Heart right ventricle (tissue), 16 donors: Measurements from ENCODE around the gene CYP46A1. TPM values are rescaled to one million over a fixed set of nuclear protein-coding genes. Genes with fewer than 3 reads are reported as not detected.
A peak's percentile ranks its signal among the peaks of the same experiment; 100 is the strongest.

Experiments
- ATAC-seq, 8 donors: fragments of 200-7000 bp; cut with Tn5 transposase; one replicate each; pipeline ENCODE4 v1.9.1; 2020; ENCODE audit warnings: mild to moderate bottlenecking in 8 of 8, moderate library complexity in 8 of 8, moderate number of reproducible peaks in 1 of 8
- DNase-seq, 2 donors: peaks; one replicate each; pipeline ENCODE4 v3.0.0-alpha.2; 2020
- H3K27ac ChIP-seq, 10 donors: fragments of 200-600 bp; sonication (generic) in 2 of 10; one replicate each; pipeline versions ENCODE4 v1.5.0 to v1.8.0; 2020 to 2022; ENCODE audit warnings: mild to moderate bottlenecking in 3 of 10
- H3K27me3 ChIP-seq, 7 donors: fragments of 200-600 bp; one replicate each; pipeline ENCODE4 v1.8.0; 2021 to 2022; ENCODE audit warnings: mild to moderate bottlenecking in 2 of 7
- H3K36me3 ChIP-seq, 9 donors: fragments of 200-600 bp; sonication (generic) in 1 of 9; one replicate each; pipeline versions ENCODE4 v1.5.0 to v1.8.0; 2020 to 2022; ENCODE audit warnings: mild to moderate bottlenecking in 2 of 9
- H3K4me1 ChIP-seq, 9 donors: fragments of 200-600 bp; sonication (generic) in 1 of 9; one replicate each; pipeline versions ENCODE4 v1.5.0 to v1.8.0; 2020 to 2022; ENCODE audit warnings: mild to moderate bottlenecking in 4 of 9
- H3K4me3 ChIP-seq, 10 donors: fragments of 200-600 bp; sonication (generic) in 2 of 10; one replicate each; pipeline versions ENCODE4 v1.5.0 to v1.8.0; 2020 to 2022; ENCODE audit warnings: mild to moderate bottlenecking in 7 of 10, moderate library complexity in 2 of 10
- H3K9me3 ChIP-seq, 11 donors: fragments of 200-600 bp in 10 of 11; sonication (generic) in 2 of 11; one replicate each; pipeline versions ENCODE4 v1.5.0 to v1.8.0; 2013 to 2022; ENCODE audit warnings: mild to moderate bottlenecking in 2 of 11, control low read depth in 1 of 11, moderate library complexity in 1 of 11
- CTCF ChIP-seq, 9 donors: fragments of 200-600 bp; sonication (generic) in 2 of 9; IDR thresholded peaks; one replicate each; pipeline versions ENCODE4 v1.5.0 to v1.8.0; 2021 to 2022; ENCODE audit warnings: antibody characterized with exemption in 9 of 9, mild to moderate bottlenecking in 5 of 9, moderate library complexity in 1 of 9
- WGBS, 2 donors: extraction: QIAGEN DNeasy Blood & Tissue Kit; methylation state at CpG; one replicate each; pipeline ENCODE4 v1.1.7; 2013; ENCODE audit warnings: inconsistent platforms in 1 of 2; 5-methylcytosine and 5-hydroxymethylcytosine counted together
- intact Hi-C, 10 donors: fragments of 100-400 bp; cut with DNase I; formaldehyde crosslinking; loops; one replicate each; pipeline versions ENCODE4 v1.11.1 to v1.14.2; 2022
- polyA plus RNA-seq, 2 donors: library from polyadenylated mRNA; stranded (reverse); fragments of 200-250 nt; gene quantifications; one replicate each; pipeline ENCODE4 v1.2.3, GENCODE V29; 2013
- total RNA-seq, 10 donors: library from RNA; stranded (reverse); fragmentation: NEBNext Ultra II Directional in 3 of 10; extraction: Animal tissue kit (Norgen Biotek cat#: 25700) in 3 of 10; gene quantifications; one replicate each; pipeline versions ENCODE4 v1.2.1 to v1.2.4, GENCODE V29; 2021 to 2023
- donor health status: Arrhythmogenic right ventricular cardiomyopathy.
- donor health status: ischemic (EF 13 %, LVEDD 7.1; RV severe dilation, severe dysfunction).
- donor health status: healthy with polysubstance abuse.
- donor health status: DM: no; HTN: yes; CAD: no.
- donor health status: DM: no; HTN: no; CAD: no.
- donor health status: ischemic (EF 25% LVEDD 6.9; RV normal size, moderate dysfunction).
- donor health status: ischemic (EF 25% LVEDD 5.7; RV mildly dilated, moderate dysfunction).
- donor health status: healthy.
- donor health status: DM: yes; HTN: yes; CAD: no.
- donor health status: Ischemic cardiomyopathy.
- donor health status: ischemic (EF 35%, LVEDD 5.7; RV mildly dilated, moderate dysfunction).
- donor health status: nonischemic (EF 11% LVEDD 7.7; RV severe dilation, severe dysfunction).
- donor health status: DM: yes; HTN: yes; CAD: no.
- donor health status: PGD.
- donor health status: ischemic (EF 29% LVEDD 5.4; RV normal size, mild dysfunction).
- donor health status: nonischemic (EF 23%, LVEDD 6.1; RV moderate dilation, normal function).

Gene CYP46A1
- total and polyA plus RNA-seq, 12 donors, result 1.5 to 6.1 (median 3.5) TPM

- no peak for DNase-seq
- no peak for TF ChIP-seq CTCF (IDR thresholded peaks at IDR 0.05)
- WGBS, 2 donors, result 51 to 67% methylated on average over 10 of the region's 10 CpGs
- no peaks in the 10 kb centered on the region for H3K27me3 ChIP-seq
- H3K9me3 ChIP-seq, result no peaks in the 10 kb centered on the region
- peak in 3 of 8 donors; percentile 20 to 34 (median 29) for ATAC-seq
- H3K4me3 ChIP-seq, result no peak overlapping the region
- no peaks in the 10 kb centered on the region for H3K36me3 ChIP-seq
- intact Hi-C loops, result no loop called here
- peak overlapping the region in 8 of 10 donors; percentile 45 to 90 (median 84) for H3K27ac ChIP-seq
- peaks cover 32 to 85% (median 68%) of the 10 kb centered on the region in 9 donors for H3K4me1 ChIP-seq
Measured at GRCh38 chr14:99745307-99745951, 61.3 kb downstream of the CYP46A1 start.

GRCh38 chr14:99747167-99747566 is 63.1 kb downstream of the CYP46A1 start:
- no peaks in the 10 kb centered on the region for H3K27me3 ChIP-seq
- H3K4me1 ChIP-seq, result peaks cover 35 to 86% (median 63%) of the 10 kb centered on the region in 9 donors
- H3K36me3 ChIP-seq, result no peaks in the 10 kb centered on the region
- DNase-seq (no peak), ATAC-seq (no peak)
- intact Hi-C loops, result no loop called here
- no peaks in the 10 kb centered on the region for H3K9me3 ChIP-seq
- no peak for TF ChIP-seq CTCF (IDR thresholded peaks at IDR 0.05)
- peak overlapping the region in 1 of 10 donors; percentile 13 for H3K4me3 ChIP-seq
- WGBS, 2 donors, result 80 to 82% methylated on average over 6 to 7 of the region's 7 CpGs
- H3K27ac ChIP-seq, result peak overlapping the region in 8 of 10 donors; percentile 62 to 90 (median 84)

GRCh38 chr14:99747582-99748330 is 63.7 kb downstream of the CYP46A1 start:
- WGBS, 2 donors, result 81 to 88% methylated on average over 22 of the region's 22 CpGs
- Histone ChIP-seq H3K27ac (peak overlapping the region in 8 of 10 donors; percentile 62 to 90 (median 84)), H3K9me3 (no peaks in the 10 kb centered on the region), H3K36me3 (no peaks in the 10 kb centered on the region), H3K4me3 (no peak overlapping the region), H3K4me1 (peaks cover 39 to 86% (median 68%) of the 10 kb centered on the region in 9 donors), H3K27me3 (no peaks in the 10 kb centered on the region)
- DNase-seq (no peak), ATAC-seq (no peak)
- intact Hi-C loops, result no loop called here
- no peak for TF ChIP-seq CTCF (IDR thresholded peaks at IDR 0.05)

- no peaks in the 10 kb centered on the region for H3K9me3 ChIP-seq
- H3K36me3 ChIP-seq, result no peaks in the 10 kb centered on the region
- DNase-seq (no peak), ATAC-seq (no peak)
- intact Hi-C loops, result no loop called here
- 86 to 87% methylated on average over 9 of the region's 9 CpGs for WGBS, 2 donors
- no peak for TF ChIP-seq CTCF (IDR thresholded peaks at IDR 0.05)
- H3K4me3 ChIP-seq, result no peak overlapping the region
- H3K27me3 ChIP-seq, result peaks cover 0 to 4% (median 0%) of the 10 kb centered on the region in 7 donors
- peaks cover 42 to 88% (median 73%) of the 10 kb centered on the region in 9 donors for H3K4me1 ChIP-seq
- peak overlapping the region in 4 of 10 donors; percentile 83 to 90 (median 88) for H3K27ac ChIP-seq
Measured at GRCh38 chr14:99748529-99748928, 64.4 kb downstream of the CYP46A1 start.
